Measurements from ENCODE around the gene STARD5.

STARD5 gene

GRCh38 chr15:81270188-81270587, 53.8 kb downstream of the STARD5 start:
- no peaks in the 10 kb centered on the region for H3K27me3 ChIP-seq (ENCODE audit: control insufficient read depth, insufficient read depth, low read length)
- no peaks in the 10 kb centered on the region for H3K9me3 ChIP-seq (ENCODE audit: control insufficient read depth, low read depth, low read length)
- H3K27ac ChIP-seq (ENCODE audit: low read length): no peak overlapping the region
- peaks cover 4% of the 10 kb centered on the region for H3K4me1 ChIP-seq (ENCODE audit: control insufficient read depth, low read depth, low read length)
- no peak overlapping the region for H3K4me3 ChIP-seq (ENCODE audit: low read length)
- no peak overlapping the region for H3K9ac ChIP-seq (ENCODE audit: low read length)
- H3K36me3 ChIP-seq (ENCODE audit: control insufficient read depth, low read depth, low read length): no peaks in the 10 kb centered on the region

GRCh38 chr15:81268881-81269601, 54.9 kb downstream of the STARD5 start:
- Histone ChIP-seq H3K9me3 (ENCODE audit: control insufficient read depth, low read depth, low read length) (no peaks in the 10 kb centered on the region), H3K4me1 (ENCODE audit: control insufficient read depth, low read depth, low read length) (peaks cover 4% of the 10 kb centered on the region), H3K4me3 (ENCODE audit: low read length) (no peak overlapping the region), H3K9ac (ENCODE audit: low read length) (no peak overlapping the region), H3K27ac (ENCODE audit: low read length) (no peak overlapping the region), H3K36me3 (ENCODE audit: control insufficient read depth, low read depth, low read length) (no peaks in the 10 kb centered on the region), H3K27me3 (ENCODE audit: control insufficient read depth, insufficient read depth, low read length) (no peaks in the 10 kb centered on the region)

GRCh38 chr15:81268340-81268739, 55.6 kb downstream of the STARD5 start:
- peaks cover 4% of the 10 kb centered on the region for H3K4me1 ChIP-seq (ENCODE audit: control insufficient read depth, low read depth, low read length)
- no peaks in the 10 kb centered on the region for H3K9me3 ChIP-seq (ENCODE audit: control insufficient read depth, low read depth, low read length)
- no peak overlapping the region for H3K9ac ChIP-seq (ENCODE audit: low read length)
- H3K27me3 ChIP-seq (ENCODE audit: control insufficient read depth, insufficient read depth, low read length): no peaks in the 10 kb centered on the region
- no peak overlapping the region for H3K27ac ChIP-seq (ENCODE audit: low read length)
- H3K4me3 ChIP-seq (ENCODE audit: low read length): no peak overlapping the region
- H3K36me3 ChIP-seq (ENCODE audit: control insufficient read depth, low read depth, low read length): no peaks in the 10 kb centered on the region

GRCh38 chr15:81265944-81266775, 57.8 kb downstream of the STARD5 start:
- no peaks in the 10 kb centered on the region for H3K27me3 ChIP-seq (ENCODE audit: control insufficient read depth, insufficient read depth, low read length)
- H3K4me1 ChIP-seq (ENCODE audit: control insufficient read depth, low read depth, low read length): peaks cover 4% of the 10 kb centered on the region
- H3K4me3 ChIP-seq (ENCODE audit: low read length): peak overlapping the region; percentile 47
- H3K9ac ChIP-seq (ENCODE audit: low read length): peak overlapping the region; percentile 14
- H3K36me3 ChIP-seq (ENCODE audit: control insufficient read depth, low read depth, low read length): no peaks in the 10 kb centered on the region
- H3K27ac ChIP-seq (ENCODE audit: low read length): no peak overlapping the region
- no peaks in the 10 kb centered on the region for H3K9me3 ChIP-seq (ENCODE audit: control insufficient read depth, low read depth, low read length)

- Histone ChIP-seq H3K36me3 (ENCODE audit: control insufficient read depth, low read depth, low read length) (no peaks in the 10 kb centered on the region), H3K4me1 (ENCODE audit: control insufficient read depth, low read depth, low read length) (peaks cover 4% of the 10 kb centered on the region), H3K9ac (ENCODE audit: low read length) (no peak overlapping the region), H3K4me3 (ENCODE audit: low read length) (peak overlapping the region; percentile 47), H3K27me3 (ENCODE audit: control insufficient read depth, insufficient read depth, low read length) (no peaks in the 10 kb centered on the region), H3K27ac (ENCODE audit: low read length) (no peak overlapping the region), H3K9me3 (ENCODE audit: control insufficient read depth, low read depth, low read length) (no peaks in the 10 kb centered on the region)
These were observed 58.5 kb downstream of the STARD5 start for GRCh38 chr15:81265256-81265943.

GRCh38 chr15:81264072-81264857, 59.7 kb downstream of the STARD5 start:
- Histone ChIP-seq H3K27me3 (ENCODE audit: control insufficient read depth, insufficient read depth, low read length) (no peaks in the 10 kb centered on the region), H3K9ac (ENCODE audit: low read length) (no peak overlapping the region), H3K4me1 (ENCODE audit: control insufficient read depth, low read depth, low read length) (peaks cover 4% of the 10 kb centered on the region), H3K4me3 (ENCODE audit: low read length) (no peak overlapping the region), H3K27ac (ENCODE audit: low read length) (no peak overlapping the region), H3K36me3 (ENCODE audit: control insufficient read depth, low read depth, low read length) (no peaks in the 10 kb centered on the region), H3K9me3 (ENCODE audit: control insufficient read depth, low read depth, low read length) (no peaks in the 10 kb centered on the region)

- no peak overlapping the region for H3K27ac ChIP-seq (ENCODE audit: low read length)
- H3K36me3 ChIP-seq (ENCODE audit: control insufficient read depth, low read depth, low read length): no peaks in the 10 kb centered on the region
- H3K4me3 ChIP-seq (ENCODE audit: low read length): no peak overlapping the region
- no peaks in the 10 kb centered on the region for H3K9me3 ChIP-seq (ENCODE audit: control insufficient read depth, low read depth, low read length)
- H3K9ac ChIP-seq (ENCODE audit: low read length): no peak overlapping the region
- no peaks in the 10 kb centered on the region for H3K27me3 ChIP-seq (ENCODE audit: control insufficient read depth, insufficient read depth, low read length)
- H3K4me1 ChIP-seq (ENCODE audit: control insufficient read depth, low read depth, low read length): peaks cover 4% of the 10 kb centered on the region
These were observed 60.5 kb downstream of the STARD5 start for GRCh38 chr15:81263477-81263876.

GRCh38 chr15:81261172-81261811, 62.6 kb downstream of the STARD5 start:
- no peaks in the 10 kb centered on the region for H3K27me3 ChIP-seq (ENCODE audit: control insufficient read depth, insufficient read depth, low read length)
- H3K9me3 ChIP-seq (ENCODE audit: control insufficient read depth, low read depth, low read length): no peaks in the 10 kb centered on the region
- H3K36me3 ChIP-seq (ENCODE audit: control insufficient read depth, low read depth, low read length): no peaks in the 10 kb centered on the region
- no peak overlapping the region for H3K4me3 ChIP-seq (ENCODE audit: low read length)
- peaks cover 4% of the 10 kb centered on the region for H3K4me1 ChIP-seq (ENCODE audit: control insufficient read depth, low read depth, low read length)
- no peak overlapping the region for H3K27ac ChIP-seq (ENCODE audit: low read length)
- H3K9ac ChIP-seq (ENCODE audit: low read length): no peak overlapping the region

- H3K36me3 ChIP-seq (ENCODE audit: control insufficient read depth, low read depth, low read length): no peaks in the 10 kb centered on the region
- no peaks in the 10 kb centered on the region for H3K27me3 ChIP-seq (ENCODE audit: control insufficient read depth, insufficient read depth, low read length)
- no peak overlapping the region for H3K9ac ChIP-seq (ENCODE audit: low read length)
- no peak overlapping the region for H3K27ac ChIP-seq (ENCODE audit: low read length)
- no peaks in the 10 kb centered on the region for H3K9me3 ChIP-seq (ENCODE audit: control insufficient read depth, low read depth, low read length)
- H3K4me3 ChIP-seq (ENCODE audit: low read length): no peak overlapping the region
- H3K4me1 ChIP-seq (ENCODE audit: control insufficient read depth, low read depth, low read length): no peaks in the 10 kb centered on the region
These were observed 64.1 kb downstream of the STARD5 start for GRCh38 chr15:81259760-81260298.

Measured in iPS-18a (cell line).